ENCODE measurements around the gene DNMT3A.

The DNMT3A gene

GRCh38 chr2:25341753-25342371, at the start of gene DNMT3A:
Gene DNMT3A (minus strand): TSS chr2:25341925. CDS start chr2:25313984, 27,941 bp downstream.
- peak; percentile 40 for DNase-seq

DNA sequence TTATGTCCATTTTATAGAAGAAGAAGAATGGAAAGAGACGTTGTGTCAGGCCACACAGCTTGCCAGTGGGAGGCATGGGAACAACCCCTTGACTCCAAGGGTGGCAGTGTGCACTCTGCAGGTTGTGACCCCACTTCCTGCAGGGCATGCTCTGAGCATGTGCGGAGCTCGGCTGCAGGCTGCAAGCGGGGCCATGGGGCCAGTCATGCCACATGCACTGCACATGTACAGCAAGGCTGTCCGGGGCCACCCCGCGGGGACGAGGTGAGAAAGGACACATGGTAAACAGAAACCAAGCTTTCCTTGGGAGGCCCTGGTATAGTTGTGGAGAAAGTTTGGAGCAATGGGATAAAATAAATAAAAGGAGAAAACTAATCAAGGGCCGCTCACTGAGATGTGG, 47.4 kb upstream of the DNMT3A start:
- no peak for DNase-seq

DNA sequence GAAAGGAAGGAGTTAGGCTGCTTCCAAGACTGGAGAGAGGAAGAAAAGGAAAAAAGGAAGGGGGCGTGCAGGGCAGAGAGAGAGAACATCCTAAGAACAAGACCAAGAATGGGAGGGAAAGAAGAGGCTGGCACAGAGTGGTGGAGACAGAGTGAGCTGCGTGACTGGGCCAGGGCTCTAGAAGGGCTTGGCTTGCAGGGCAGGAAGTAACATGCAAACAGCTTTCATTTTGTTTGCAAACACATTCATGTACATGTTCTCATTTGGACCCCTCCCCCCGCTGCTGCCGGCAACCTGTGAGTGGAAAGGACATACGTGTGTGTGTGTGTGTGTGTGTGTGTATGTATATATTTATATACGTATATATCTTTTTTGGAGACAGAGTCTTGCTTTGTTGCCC, 46.8 kb upstream of the DNMT3A start:
- no peak for DNase-seq

GRCh38 chr2:25387876-25388449, 46.2 kb upstream of the DNMT3A start:
- no peak for DNase-seq

GRCh38 chr2:25386971-25387875, 45.5 kb upstream of the DNMT3A start:
- no peak for DNase-seq

GRCh38 chr2:25385910-25386309, 44.2 kb upstream of the DNMT3A start:
- DNase-seq = no peak

- no peak for DNase-seq
These were observed 42.1 kb upstream of the DNMT3A start for GRCh38 chr2:25383806-25384205.

DNA sequence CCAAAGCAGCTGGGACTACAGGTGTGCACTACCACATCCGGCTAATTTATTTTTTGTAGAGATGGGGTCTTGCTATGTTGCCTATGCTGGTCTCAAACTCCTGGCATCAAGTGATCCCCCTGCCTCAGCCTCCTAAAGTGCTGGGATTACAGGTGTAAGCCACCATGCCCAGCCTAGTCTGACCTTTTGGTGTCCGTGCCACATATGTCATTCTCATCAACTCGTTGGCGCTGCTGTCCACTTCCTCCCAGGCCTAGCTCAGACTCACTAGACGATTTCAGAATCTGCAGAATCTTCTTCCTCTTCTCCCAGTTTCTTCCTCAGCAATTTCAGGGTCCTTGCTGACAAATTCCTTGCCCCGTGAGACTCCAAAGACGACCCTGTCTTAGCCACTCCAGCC, 39.8 kb upstream of the DNMT3A start:
- DNase-seq = no peak

DNA sequence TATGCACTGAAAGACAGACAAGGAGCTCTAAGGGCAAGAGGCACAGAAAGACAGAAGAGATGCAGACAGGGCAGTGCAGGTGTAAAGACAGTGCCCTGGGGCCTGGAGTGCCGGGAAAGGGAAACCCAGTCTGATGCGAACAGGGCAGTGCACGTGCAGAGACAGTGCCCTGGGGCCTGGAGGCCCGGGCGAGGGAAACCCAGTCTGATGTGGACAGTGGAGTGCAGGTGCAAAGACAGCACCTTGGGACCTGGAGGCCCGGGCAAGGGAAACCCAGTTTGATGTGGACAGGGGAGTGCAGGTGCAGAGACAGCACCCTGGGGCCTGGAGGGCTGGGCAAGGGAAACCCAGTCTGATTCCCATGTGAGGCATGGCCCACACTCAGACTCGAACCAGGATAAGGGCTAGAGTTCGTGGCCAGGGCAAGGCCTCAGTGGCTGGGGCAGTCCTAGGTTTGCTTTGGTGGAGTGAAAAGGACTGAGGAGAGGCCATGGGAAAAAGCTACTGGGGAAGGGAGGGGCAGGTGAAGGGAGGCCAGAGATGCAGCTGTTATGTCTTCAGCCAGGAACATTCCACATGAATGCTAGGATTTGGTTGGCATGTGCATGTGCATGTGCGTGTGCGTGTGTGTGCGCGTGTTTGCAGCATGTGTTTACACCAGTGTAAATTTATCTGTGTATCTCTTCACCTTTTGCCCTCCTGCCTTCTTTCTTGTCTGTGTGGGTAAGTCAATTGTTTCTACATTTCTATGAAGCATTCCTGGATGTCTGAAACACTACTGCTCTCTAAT, 39.1 kb upstream of the DNMT3A start:
- DNase-seq = no peak

- no peak for DNase-seq
These were observed 38.3 kb upstream of the DNMT3A start for GRCh38 chr2:25380023-25380422.

DNA sequence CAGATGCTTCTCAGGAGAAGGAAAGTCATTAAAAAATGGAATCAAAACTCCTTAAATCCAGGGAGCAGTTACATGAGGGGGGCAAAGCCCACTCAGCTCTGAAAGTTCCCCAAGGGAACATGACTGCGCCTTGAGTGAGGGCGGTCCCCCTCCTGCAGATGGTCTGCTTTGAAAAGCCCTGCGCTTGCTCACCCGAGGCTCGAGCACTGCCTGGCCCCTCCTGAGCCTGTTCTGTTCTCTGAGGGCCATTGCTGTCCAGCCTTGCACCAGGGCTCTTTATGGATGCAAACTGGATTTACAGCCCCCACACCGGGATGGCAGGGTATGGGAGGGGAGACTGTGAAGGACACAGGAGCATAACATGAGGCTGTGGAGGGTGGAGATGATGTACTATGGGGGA, 37.8 kb upstream of the DNMT3A start:
- DNase-seq = no peak

DNA sequence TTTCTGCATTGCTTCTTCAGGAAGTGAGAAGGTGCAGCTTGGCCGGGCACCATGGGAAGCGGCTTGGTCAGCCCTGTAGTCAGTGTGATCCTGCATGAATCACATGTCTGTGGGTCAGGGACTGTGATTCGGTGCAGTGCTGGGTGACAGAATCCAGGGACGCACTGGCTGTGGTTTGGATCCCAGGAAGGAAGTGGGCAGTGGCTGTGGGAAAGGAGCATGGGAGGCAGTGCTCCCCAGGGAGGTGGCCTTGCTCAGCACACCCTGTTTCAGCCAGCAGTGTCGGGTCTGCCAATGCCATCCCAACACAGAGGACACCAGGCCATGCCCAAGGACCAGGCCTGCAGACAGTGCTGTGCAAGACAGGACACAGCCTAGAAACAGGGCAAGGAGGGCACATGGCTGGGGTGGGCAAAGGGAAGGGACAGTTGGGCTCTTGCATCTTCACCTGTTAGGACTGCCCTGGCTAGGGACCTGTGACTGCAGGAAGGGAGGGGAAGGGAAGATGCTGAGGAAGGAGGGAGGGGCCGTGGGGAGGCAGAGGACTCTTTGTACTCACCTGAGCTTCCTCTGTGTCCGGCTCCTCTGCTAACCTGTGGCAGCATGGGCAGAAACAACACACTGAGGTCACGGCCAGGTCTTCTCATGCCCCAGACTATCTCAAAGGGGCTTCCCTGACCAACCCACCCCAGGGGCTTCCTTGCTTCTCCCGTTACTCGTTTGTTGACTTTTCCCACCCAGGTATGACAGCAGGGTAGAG, 37.2 kb upstream of the DNMT3A start:
- DNase-seq = no peak

- no peak for DNase-seq
These were observed 36.2 kb upstream of the DNMT3A start for GRCh38 chr2:25377822-25378421.

DNA sequence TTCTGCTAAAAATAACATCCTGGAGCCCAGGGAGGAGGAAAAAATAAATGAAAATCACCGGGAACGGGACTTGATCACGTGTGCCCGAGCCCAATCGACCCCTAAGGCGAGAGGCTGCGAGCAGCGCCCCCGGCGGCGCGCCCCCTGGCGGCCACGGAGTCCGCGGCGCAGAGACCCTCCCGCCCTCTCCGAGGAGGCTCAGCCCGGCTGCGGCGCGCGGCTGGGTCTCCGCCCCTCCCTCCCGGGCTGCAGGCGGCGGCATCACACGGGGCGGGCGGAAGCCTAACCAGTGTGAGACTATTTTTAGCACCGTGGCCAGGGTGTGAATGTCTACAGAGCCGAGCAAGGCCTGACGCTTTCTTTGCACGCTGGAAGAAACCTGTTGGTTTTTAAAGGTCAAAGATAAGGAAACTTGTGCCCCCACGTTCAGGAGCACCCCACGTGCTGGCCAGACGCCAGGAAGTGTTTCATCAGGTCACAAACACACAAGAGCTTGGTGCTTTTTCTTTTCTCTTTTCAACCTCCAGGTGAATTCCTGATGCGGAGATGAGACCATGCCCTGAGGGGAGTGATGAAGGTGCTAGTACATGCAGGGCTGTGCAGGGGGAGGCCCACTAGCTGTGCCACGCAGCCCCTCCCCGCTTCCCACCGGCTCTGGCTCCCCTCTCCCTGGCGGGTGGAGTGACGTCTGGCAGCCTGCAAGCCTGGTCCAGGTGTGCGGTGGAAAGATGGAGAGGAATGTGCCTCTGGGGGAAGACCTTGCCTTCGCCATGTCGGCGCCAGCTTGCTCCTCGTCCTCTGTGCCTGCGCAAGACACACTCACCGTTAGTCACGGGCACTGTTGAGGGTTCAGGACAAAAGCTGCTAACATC, 35.3 kb upstream of the DNMT3A start:
- DNase-seq = peak; percentile 86

- no peak for DNase-seq
These were observed 34.3 kb upstream of the DNMT3A start for GRCh38 chr2:25375989-25376545.

- no peak for DNase-seq
These were observed 33.8 kb upstream of the DNMT3A start for GRCh38 chr2:25375371-25375988.

GRCh38 chr2:25374827-25375226, 33.1 kb upstream of the DNMT3A start:
- no peak for DNase-seq

DNA sequence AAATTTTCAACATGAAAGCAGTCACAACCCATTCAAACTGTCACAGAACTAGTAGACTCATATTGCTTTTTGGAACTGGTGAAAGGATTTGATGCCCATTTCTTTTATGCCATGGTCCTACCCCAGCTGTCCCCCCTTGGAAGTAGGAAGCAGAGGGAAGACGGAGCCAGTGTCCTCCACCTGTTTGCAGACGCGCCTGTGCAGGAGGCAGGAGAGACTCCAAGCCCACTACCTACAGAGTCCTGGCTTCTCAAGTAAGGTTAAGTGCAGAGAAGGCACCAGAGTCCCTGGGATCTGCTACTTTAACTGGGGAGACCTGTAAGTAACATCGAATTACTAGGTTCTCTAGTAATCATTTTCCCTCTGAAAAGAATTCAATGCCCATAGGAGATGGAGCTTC, 32.7 kb upstream of the DNMT3A start:
- no peak for DNase-seq

- peak; percentile 94 for DNase-seq
These were observed 31.7 kb upstream of the DNMT3A start for GRCh38 chr2:25373269-25373981.

All from NCI-H774 (cell line).